GM20000 (cell line): ENCODE results near the gene NUP54.

ENCODE experiments used
- DNase-seq: peaks from one replicate; pipeline ENCODE4 v3.0.0; 2012; ENCODE audit warnings: low spot score
- TF ChIP-seq, protein P1 (sequence below): IDR thresholded peaks from 2 replicates; pipeline ENCODE4 v1.5.1; 2012; ENCODE audit warnings: mild to moderate bottlenecking, control low read depth; ENCODE audit errors: extremely low read depth, missing control alignments

NUP54 gene

DNA sequence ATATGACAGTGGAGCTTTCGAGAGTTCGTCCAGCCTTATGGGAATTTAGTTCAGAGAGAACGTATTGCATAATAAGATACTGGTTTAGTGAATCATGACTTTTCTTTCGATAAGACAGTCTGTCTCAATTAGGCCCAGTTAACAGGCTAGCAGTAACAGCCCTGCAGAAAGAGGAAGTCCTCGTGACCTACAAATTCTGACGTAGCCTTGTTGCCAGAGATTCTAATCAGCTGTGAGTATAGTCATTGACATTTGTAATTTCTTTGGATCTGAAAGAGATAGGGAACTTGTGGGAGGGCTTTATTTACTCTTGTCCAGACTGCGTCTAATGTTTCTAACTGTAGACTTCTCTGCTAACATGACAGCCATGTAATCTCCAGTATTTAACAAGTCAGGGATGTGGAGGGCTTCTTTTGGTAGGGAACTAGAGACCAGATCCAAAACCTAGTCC lies 57.9 kb downstream of the NUP54 start:
- DNase-seq: peak; percentile 31
- TF ChIP-seq, protein P1, sequence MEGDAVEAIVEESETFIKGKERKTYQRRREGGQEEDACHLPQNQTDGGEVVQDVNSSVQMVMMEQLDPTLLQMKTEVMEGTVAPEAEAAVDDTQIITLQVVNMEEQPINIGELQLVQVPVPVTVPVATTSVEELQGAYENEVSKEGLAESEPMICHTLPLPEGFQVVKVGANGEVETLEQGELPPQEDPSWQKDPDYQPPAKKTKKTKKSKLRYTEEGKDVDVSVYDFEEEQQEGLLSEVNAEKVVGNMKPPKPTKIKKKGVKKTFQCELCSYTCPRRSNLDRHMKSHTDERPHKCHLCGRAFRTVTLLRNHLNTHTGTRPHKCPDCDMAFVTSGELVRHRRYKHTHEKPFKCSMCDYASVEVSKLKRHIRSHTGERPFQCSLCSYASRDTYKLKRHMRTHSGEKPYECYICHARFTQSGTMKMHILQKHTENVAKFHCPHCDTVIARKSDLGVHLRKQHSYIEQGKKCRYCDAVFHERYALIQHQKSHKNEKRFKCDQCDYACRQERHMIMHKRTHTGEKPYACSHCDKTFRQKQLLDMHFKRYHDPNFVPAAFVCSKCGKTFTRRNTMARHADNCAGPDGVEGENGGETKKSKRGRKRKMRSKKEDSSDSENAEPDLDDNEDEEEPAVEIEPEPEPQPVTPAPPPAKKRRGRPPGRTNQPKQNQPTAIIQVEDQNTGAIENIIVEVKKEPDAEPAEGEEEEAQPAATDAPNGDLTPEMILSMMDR: no peak

- no peak for DNase-seq
- TF ChIP-seq, protein P1: no peak
Observed at GRCh38 chr4:76088719-76089118, 59.5 kb downstream of the NUP54 start.

DNA sequence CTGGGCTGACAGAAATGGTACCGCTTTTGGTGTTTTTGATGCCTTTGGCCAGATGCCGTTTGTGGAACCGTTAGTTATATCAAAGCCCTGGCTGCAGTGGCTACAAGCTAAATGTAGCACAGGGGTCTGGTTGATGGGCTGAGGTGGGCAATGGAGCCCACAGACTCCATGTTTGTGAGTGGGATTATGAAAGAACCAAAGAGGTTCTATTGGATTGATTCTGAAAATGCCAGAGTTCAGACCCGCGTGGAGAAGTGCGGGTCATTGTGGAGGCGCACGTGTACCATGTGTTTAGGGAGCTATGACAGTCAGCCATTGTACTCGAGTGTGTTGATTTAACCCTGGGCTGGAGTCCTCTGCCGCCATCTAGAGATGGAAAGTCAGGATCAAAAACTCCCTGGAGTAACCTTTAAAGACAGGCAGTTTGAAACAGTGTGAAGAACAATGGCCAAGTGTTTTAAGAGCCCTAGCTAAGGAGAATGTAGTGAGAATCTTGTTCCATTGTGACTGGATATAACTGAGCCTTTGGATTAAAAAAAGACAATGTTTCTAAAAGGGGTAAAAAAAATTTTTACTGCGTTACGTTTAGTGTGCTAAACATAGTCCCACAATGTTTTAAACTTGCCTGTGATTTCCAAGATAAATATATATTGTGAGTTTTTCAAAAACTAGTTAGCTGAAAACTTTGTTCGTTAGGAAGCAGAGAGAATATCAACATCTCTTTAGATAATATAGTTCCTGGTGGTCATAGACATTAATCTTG lies 61.0 kb downstream of the NUP54 start:
- peak; percentile 20 for DNase-seq

GRCh38 chr4:76084542-76084941 lies 63.7 kb downstream of the NUP54 start:
- no peak for DNase-seq

More for the DNA sequence above, 61.0 kb downstream of the NUP54 start:
- TF ChIP-seq, protein P1: no peak

GRCh38 chr4:76083386-76083988 lies 64.7 kb downstream of the NUP54 start:
- TF ChIP-seq, protein P1: no peak
- DNase-seq: no peak

More at GRCh38 chr4:76084542-76084941, 63.7 kb downstream of the NUP54 start:
- TF ChIP-seq, protein P1: no peak

- TF ChIP-seq, protein P1: no peak
- no peak for DNase-seq
Observed at GRCh38 chr4:76078033-76078613, 70.1 kb downstream of the NUP54 start.

DNA sequence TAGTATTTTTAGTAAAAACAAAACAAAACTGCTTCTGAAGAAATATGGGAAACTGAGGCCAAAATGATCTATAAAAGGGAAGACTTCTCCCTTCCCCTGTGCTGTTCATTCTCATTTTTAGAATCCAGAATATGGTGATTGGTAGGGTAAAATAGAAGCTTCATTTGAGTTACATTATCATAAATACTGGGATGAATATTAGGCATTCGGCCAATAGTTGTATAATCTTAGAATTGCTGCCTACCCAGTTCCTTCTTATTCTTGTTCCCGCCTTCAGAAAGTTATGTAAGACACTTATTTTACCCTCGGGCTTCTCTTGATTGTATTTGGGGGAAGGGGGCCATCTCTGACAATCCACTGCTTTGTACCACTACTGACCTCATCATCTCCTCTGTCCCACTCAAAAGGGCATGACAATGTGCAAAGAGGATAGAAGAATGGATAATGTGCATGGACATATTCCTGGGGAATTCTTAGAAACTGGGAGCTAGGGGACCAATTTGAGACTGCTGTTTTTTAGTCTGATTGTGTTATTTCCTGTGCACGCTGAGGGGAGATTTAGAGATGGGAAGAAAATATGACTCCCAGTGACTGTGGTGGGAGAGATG lies 73.1 kb downstream of the NUP54 start:
- TF ChIP-seq, protein P1: no peak
- DNase-seq: no peak
